Kidney epithelial cell (primary cell): ENCODE measurements around the gene PSMD3. TPM values are rescaled to one million over a fixed set of nuclear protein-coding genes. Genes with fewer than 3 reads are reported as not detected.

Source experiments
- DNase-seq: peaks from one replicate; pipeline ENCODE4 v3.0.0-alpha.2; 2010; ENCODE audit warnings: low read depth
- H3K27me3 ChIP-seq: 2 replicates; pipeline ENCODE4 v1.6.0; 2011; ENCODE audit warnings: low read length; ENCODE audit not compliant: control insufficient read depth, insufficient read depth
- H3K36me3 ChIP-seq: 2 replicates; pipeline ENCODE4 v1.5.1; 2011; ENCODE audit warnings: low read length; ENCODE audit not compliant: control insufficient read depth, insufficient read depth
- H3K4me3 ChIP-seq: 2 replicates; pipeline ENCODE4 v1.5.1; 2011; ENCODE audit warnings: low read depth, mild to moderate bottlenecking, control low read depth, low read length
- total RNA-seq: library from RNA; depleted of rRNA; stranded (reverse); fragments of >200 nt; gene quantifications from 2 replicates; pipeline ENCODE4 v1.2.3, GENCODE V29; 2015
- TF ChIP-seq, protein P1 (sequence below): IDR thresholded peaks from 2 replicates; pipeline ENCODE4 v1.5.1; 2011; ENCODE audit warnings: mild to moderate bottlenecking, moderate library complexity, low read length, control low read depth, inconsistent platforms; ENCODE audit not compliant: insufficient read depth, poor library complexity, severe bottlenecking

The PSMD3 gene
- total RNA-seq, 1 donor from 2014 or later = 104 TPM

DNA sequence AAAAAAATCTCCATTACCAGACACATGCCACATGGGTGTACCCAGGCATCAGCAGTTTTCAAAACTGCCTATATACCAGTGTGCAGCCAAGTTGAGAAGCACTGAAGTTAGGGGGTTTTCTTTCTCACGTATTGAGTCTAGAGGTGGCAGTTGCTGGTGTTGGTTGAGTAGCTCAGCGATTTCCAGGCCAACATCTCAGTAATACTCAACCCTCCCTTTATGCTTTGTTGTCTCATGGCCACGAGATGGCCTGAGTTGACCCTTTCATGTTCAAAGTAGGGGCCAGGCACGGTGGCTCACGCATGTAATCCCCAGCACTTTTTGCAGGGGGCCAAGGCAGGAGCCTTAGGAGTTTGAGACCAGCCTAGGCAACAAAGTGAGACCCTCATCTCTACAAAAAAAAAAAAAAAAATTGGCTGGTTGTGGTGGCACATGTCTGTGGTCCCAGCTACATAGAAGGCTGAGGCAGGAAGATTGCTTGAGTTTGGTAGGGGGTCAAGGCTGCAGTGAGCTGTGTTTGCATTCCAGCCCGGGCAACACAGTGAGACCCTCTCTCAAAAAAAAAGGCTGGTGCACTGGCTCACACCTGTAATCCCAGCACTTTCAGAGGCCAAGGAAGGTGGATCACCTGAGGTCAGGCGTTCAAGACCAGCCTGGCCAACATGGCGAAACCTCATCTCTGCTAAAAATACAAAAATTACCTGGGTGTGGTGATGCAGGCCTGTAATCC lies 42.3 kb upstream of the PSMD3 start:
- Histone ChIP-seq H3K36me3 (no peaks in the 10 kb centered on the region), H3K27me3 (no peaks in the 10 kb centered on the region), H3K4me3 (no peak overlapping the region)
- TF ChIP-seq, protein P1, sequence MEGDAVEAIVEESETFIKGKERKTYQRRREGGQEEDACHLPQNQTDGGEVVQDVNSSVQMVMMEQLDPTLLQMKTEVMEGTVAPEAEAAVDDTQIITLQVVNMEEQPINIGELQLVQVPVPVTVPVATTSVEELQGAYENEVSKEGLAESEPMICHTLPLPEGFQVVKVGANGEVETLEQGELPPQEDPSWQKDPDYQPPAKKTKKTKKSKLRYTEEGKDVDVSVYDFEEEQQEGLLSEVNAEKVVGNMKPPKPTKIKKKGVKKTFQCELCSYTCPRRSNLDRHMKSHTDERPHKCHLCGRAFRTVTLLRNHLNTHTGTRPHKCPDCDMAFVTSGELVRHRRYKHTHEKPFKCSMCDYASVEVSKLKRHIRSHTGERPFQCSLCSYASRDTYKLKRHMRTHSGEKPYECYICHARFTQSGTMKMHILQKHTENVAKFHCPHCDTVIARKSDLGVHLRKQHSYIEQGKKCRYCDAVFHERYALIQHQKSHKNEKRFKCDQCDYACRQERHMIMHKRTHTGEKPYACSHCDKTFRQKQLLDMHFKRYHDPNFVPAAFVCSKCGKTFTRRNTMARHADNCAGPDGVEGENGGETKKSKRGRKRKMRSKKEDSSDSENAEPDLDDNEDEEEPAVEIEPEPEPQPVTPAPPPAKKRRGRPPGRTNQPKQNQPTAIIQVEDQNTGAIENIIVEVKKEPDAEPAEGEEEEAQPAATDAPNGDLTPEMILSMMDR = no peak
- DNase-seq = no peak

DNA sequence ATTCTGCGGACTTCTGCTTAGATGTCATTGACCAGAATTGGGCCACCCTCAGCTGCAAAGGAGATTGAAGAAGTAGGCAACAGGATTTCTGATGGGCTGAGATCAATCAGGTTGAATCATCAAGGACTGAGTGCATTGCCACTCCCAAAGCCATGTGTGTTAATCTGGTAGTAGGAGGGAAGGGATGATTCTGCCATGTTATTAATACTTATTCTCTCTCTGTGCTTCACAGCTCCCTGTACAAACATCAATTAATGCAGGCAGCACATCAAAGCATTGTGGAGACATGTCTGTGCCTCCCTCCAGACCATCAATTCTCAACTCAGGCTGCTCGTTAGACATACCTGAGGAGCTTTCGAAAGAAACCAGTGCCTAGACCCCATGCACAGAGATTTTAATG lies 41.5 kb upstream of the PSMD3 start:
- Histone ChIP-seq H3K4me3 (no peak overlapping the region), H3K27me3 (no peaks in the 10 kb centered on the region), H3K36me3 (no peaks in the 10 kb centered on the region)
- no peak for DNase-seq
- TF ChIP-seq, protein P1 = no peak

DNA sequence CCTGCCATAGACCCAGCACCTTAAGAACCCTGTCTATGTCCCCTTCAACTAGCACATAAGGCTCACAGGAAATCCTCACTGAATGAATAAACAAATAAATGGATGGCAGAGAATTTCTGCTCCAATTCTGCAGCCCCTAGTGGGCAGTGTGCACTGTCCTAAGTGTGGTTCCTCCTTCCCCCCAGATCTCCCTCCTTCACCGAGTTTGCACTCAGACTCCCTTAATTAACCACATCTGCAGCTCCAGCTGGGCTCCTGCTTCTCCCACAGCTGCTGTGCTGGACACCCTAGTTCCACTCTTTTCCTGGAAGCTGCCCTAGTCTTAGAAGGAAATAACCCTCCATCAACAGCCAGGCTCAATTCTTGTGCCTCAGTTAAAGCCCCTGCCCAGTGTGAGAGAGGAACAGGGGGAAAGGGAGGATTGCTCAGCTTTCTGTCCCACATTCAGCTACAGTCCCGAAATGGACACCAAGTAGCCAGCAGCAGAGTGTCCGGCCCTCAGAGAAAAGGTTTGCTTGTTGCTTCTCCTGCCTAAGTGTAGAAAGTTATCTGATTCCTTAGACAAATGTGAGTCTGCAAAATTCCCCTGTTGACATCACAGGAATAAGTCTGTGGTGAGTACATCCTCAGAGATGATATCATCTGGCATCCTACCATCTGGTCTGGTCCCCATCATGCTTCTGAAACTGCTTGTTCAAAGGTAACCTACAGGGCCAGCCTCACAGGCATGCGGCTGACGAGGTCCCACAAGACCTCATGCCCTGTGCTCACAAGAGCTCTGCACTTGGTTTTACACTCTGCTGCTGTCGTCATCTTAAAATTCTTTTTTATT lies 40.8 kb upstream of the PSMD3 start:
- TF ChIP-seq, protein P1 = peak; percentile 50
- DNase-seq = no peak
- Histone ChIP-seq H3K36me3 (no peaks in the 10 kb centered on the region), H3K27me3 (no peaks in the 10 kb centered on the region), H3K4me3 (no peak overlapping the region)

DNA sequence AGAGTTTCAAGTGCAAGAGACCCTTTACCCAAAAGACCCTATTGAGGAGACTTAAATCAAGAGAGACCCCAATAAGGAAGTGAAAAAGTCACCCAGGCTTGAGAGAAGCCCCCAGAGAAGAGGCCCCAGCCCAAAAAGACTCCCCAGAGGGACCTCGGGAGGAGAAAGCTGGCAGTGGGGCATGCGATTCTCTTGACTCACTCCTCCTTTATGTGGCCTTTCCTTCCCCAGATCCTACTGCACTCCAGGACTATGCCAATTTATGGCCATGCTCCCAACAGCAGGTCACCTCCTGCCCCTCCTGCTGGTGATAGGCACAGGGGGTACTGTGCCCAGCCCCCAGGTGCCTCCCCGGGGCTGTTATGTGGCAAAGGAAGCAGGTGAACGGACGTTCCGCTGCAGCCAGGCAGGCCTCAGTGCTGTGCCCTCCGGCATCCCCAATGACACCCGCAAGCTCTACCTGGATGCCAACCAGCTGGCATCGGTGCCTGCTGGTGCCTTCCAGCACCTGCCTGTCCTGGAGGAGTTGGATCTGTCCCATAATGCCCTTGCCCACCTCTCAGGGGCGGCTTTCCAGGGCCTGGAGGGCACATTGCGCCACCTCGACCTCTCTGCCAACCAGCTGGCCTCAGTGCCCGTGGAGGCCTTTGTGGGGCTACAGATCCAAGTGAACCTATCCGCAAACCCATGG lies 36.8 kb upstream of the PSMD3 start:
- no peak overlapping the region for H3K4me3 ChIP-seq
- H3K27me3 ChIP-seq = peaks cover 3% of the 10 kb centered on the region
- DNase-seq = no peak
- no peaks in the 10 kb centered on the region for H3K36me3 ChIP-seq
- TF ChIP-seq, protein P1 = no peak

DNA sequence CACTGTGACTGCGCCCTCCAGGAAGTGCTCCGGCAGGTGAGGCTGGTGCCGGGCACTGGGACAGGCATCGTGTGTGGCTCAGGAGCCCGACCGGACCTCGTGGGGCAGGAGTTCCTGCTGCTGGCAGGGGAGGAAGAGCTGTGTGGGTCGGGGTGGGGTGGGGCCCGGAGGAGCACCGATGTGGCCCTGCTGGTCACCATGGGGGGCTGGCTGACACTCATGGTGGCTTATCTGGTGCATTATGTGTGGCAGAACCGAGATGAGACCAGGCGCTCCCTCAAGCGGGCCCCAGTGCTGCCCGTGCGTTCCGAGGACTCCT lies 36.3 kb upstream of the PSMD3 start:
- Histone ChIP-seq H3K4me3 (no peak overlapping the region), H3K27me3 (peaks cover 3% of the 10 kb centered on the region), H3K36me3 (no peaks in the 10 kb centered on the region)
- DNase-seq = no peak
- TF ChIP-seq, protein P1 = no peak
